ACC112 (cell line): ENCODE measurements around the gene PTPRN2.

Experiments
- H2AFZ ChIP-seq: fragments of 200-600 bp; sonication (generic); one replicate; pipeline ENCODE4 v1.6.0; 2017; ENCODE audit warnings: antibody characterized with exemption, low read length; ENCODE audit not compliant: unreplicated experiment
- H3K27ac ChIP-seq: fragments of 200-600 bp; sonication (generic); 2 replicates; pipeline ENCODE4 v1.5.1; 2014; ENCODE audit warnings: low read depth, mild to moderate bottlenecking, antibody characterized with exemption, low read length, moderate library complexity
- H3K27me3 ChIP-seq: fragments of 200-600 bp; sonication (generic); 2 replicates; pipeline ENCODE4 v1.6.1; 2014; ENCODE audit warnings: mild to moderate bottlenecking, antibody characterized with exemption, low read length, moderate library complexity, mixed read lengths; ENCODE audit not compliant: insufficient read depth
- H3K36me3 ChIP-seq: fragments of 200-600 bp; sonication (generic); 2 replicates; pipeline ENCODE4 v1.6.1; 2016; ENCODE audit warnings: mild to moderate bottlenecking, antibody characterized with exemption, low read length, moderate library complexity, mixed read lengths; ENCODE audit not compliant: insufficient read depth
- H3K4me1 ChIP-seq: fragments of 200-600 bp; sonication (generic); one replicate; pipeline ENCODE4 v1.6.1; 2016; ENCODE audit warnings: low read length, mixed read lengths; ENCODE audit not compliant: insufficient read depth, unreplicated experiment, control insufficient read depth
- H3K4me3 ChIP-seq: fragments of 200-600 bp; sonication (generic); 2 replicates; pipeline ENCODE4 v1.5.1; 2014; ENCODE audit warnings: mild to moderate bottlenecking, low read depth, low read length
- H3K79me2 ChIP-seq: fragments of 200-600 bp; sonication (generic); one replicate; pipeline ENCODE4 v1.6.0; 2016; ENCODE audit warnings: low read length; ENCODE audit not compliant: control insufficient read depth, unreplicated experiment, insufficient read depth

PTPRN2 gene

GRCh38 chr7:157690058-157690832 is 897.4 kb downstream of the PTPRN2 start:
- Histone ChIP-seq H3K36me3 (no peaks in the 10 kb centered on the region), H3K4me3 (no peak overlapping the region), H2AFZ (no peak overlapping the region), H3K79me2 (no peaks in the 10 kb centered on the region), H3K4me1 (no peaks in the 10 kb centered on the region), H3K27ac (no peak overlapping the region), H3K27me3 (peaks cover 87% of the 10 kb centered on the region)

GRCh38 chr7:157689269-157690057 is 898.2 kb downstream of the PTPRN2 start:
- H2AFZ ChIP-seq: no peak overlapping the region
- H3K36me3 ChIP-seq: no peaks in the 10 kb centered on the region
- H3K4me3 ChIP-seq: no peak overlapping the region
- H3K79me2 ChIP-seq: no peaks in the 10 kb centered on the region
- peaks cover 92% of the 10 kb centered on the region for H3K27me3 ChIP-seq
- H3K4me1 ChIP-seq: no peaks in the 10 kb centered on the region
- H3K27ac ChIP-seq: no peak overlapping the region

- Histone ChIP-seq H3K27me3 (peaks cover 90% of the 10 kb centered on the region), H3K79me2 (no peaks in the 10 kb centered on the region), H3K4me3 (no peak overlapping the region)
Measured at GRCh38 chr7:157688533-157689268, 898.9 kb downstream of the PTPRN2 start.

GRCh38 chr7:157687845-157688532 is 899.6 kb downstream of the PTPRN2 start:
- H2AFZ ChIP-seq: no peak overlapping the region
- H3K36me3 ChIP-seq: no peaks in the 10 kb centered on the region
- peaks cover 90% of the 10 kb centered on the region for H3K27me3 ChIP-seq
- no peak overlapping the region for H3K4me3 ChIP-seq
- no peak overlapping the region for H3K27ac ChIP-seq
- H3K4me1 ChIP-seq: no peaks in the 10 kb centered on the region
- H3K79me2 ChIP-seq: no peaks in the 10 kb centered on the region

More at GRCh38 chr7:157688533-157689268, 898.9 kb downstream of the PTPRN2 start:
- H2AFZ ChIP-seq: no peak overlapping the region
- H3K4me1 ChIP-seq: no peaks in the 10 kb centered on the region
- H3K36me3 ChIP-seq: no peaks in the 10 kb centered on the region
- H3K27ac ChIP-seq: no peak overlapping the region

GRCh38 chr7:157687158-157687557 is 900.5 kb downstream of the PTPRN2 start:
- H3K36me3 ChIP-seq: no peaks in the 10 kb centered on the region
- peaks cover 88% of the 10 kb centered on the region for H3K27me3 ChIP-seq
- no peak overlapping the region for H3K4me3 ChIP-seq
- no peaks in the 10 kb centered on the region for H3K4me1 ChIP-seq
- H3K27ac ChIP-seq: no peak overlapping the region
- no peaks in the 10 kb centered on the region for H3K79me2 ChIP-seq
- H2AFZ ChIP-seq: no peak overlapping the region

GRCh38 chr7:157686285-157686894 is 901.2 kb downstream of the PTPRN2 start:
- H3K27ac ChIP-seq: no peak overlapping the region
- H3K4me3 ChIP-seq: no peak overlapping the region
- H3K27me3 ChIP-seq: peaks cover 81% of the 10 kb centered on the region
- H3K4me1 ChIP-seq: no peaks in the 10 kb centered on the region
- no peaks in the 10 kb centered on the region for H3K79me2 ChIP-seq
- H3K36me3 ChIP-seq: no peaks in the 10 kb centered on the region
- no peak overlapping the region for H2AFZ ChIP-seq

GRCh38 chr7:157685430-157686284 is 902.0 kb downstream of the PTPRN2 start:
- Histone ChIP-seq H3K27ac (no peak overlapping the region), H3K79me2 (no peaks in the 10 kb centered on the region), H3K4me1 (no peaks in the 10 kb centered on the region), H3K4me3 (no peak overlapping the region), H2AFZ (no peak overlapping the region), H3K27me3 (peaks cover 79% of the 10 kb centered on the region), H3K36me3 (no peaks in the 10 kb centered on the region)

- H3K27ac ChIP-seq: no peak overlapping the region
- H3K36me3 ChIP-seq: no peaks in the 10 kb centered on the region
- H3K4me1 ChIP-seq: no peaks in the 10 kb centered on the region
- no peak overlapping the region for H3K4me3 ChIP-seq
- peaks cover 73% of the 10 kb centered on the region for H3K27me3 ChIP-seq
- no peak overlapping the region for H2AFZ ChIP-seq
- no peaks in the 10 kb centered on the region for H3K79me2 ChIP-seq
Measured at GRCh38 chr7:157684909-157685429, 902.7 kb downstream of the PTPRN2 start.

- Histone ChIP-seq H3K79me2 (no peaks in the 10 kb centered on the region), H2AFZ (no peak overlapping the region), H3K4me1 (no peaks in the 10 kb centered on the region), H3K27ac (no peak overlapping the region), H3K4me3 (no peak overlapping the region), H3K36me3 (no peaks in the 10 kb centered on the region), H3K27me3 (peaks cover 66% of the 10 kb centered on the region)
Measured at GRCh38 chr7:157684157-157684908, 903.3 kb downstream of the PTPRN2 start.
